Right renal cortex interstitium (tissue), 3 donors: ENCODE data around the gene NYAP2. TPM values are rescaled to one million over a fixed set of nuclear protein-coding genes. Genes with fewer than 3 reads are reported as not detected.

Experiments used
- DNase-seq, 3 donors: peaks; one replicate each; pipeline ENCODE4 v3.0.0-alpha.2; 2013; ENCODE audit warnings: low read depth in 3 of 3, low spot score in 2 of 3
- polyA plus RNA-seq, 3 donors: library from polyadenylated mRNA; unstranded; fragments of 120-200 nt; gene quantifications; one replicate each; pipeline ENCODE4 v1.2.1, GENCODE V29; 2013; ENCODE audit not compliant: insufficient read length in 3 of 3

The NYAP2 gene
- polyA plus RNA-seq, 3 donors, result 0.03 TPM; not detected in 2

DNA sequence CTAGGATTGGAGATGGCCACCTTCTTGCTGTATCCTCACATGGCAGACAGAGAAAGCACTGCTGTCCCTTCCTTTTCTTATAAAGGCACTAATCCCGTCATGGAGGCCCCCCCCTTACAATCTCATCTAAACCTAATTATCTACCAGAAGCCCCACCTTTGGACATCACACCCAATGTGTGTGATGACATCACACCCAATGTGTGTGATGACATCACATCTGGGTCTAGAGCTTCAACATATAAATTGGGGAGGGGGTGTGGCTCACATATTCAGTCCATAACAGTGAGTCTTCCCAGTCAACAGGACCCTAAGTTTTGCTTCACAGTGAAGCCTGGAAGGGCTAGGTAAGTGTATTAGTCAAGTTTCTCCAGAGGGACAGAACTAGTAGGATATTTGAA is 213.1 kb downstream of the NYAP2 start:
- DNase-seq, result no peak

DNA sequence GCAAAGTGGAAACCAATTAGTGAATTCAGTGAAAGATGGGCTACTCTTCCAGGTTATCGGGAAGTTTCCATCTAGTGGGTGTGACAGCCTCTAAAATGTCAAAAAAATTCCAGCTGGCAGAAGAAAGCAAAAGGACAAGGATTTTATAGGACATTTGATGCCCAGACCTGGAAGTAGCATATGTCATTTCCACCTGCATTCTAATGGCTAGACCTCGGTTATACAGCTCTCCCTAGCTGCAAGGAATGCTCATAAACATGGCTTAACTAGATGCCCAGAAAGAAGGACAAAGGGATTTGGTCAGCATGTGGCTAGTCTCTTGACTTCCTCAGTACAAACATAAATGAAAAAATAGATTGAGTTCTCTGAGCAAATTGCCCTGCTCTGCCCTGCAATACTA is 215.4 kb downstream of the NYAP2 start:
- no peak for DNase-seq

DNA sequence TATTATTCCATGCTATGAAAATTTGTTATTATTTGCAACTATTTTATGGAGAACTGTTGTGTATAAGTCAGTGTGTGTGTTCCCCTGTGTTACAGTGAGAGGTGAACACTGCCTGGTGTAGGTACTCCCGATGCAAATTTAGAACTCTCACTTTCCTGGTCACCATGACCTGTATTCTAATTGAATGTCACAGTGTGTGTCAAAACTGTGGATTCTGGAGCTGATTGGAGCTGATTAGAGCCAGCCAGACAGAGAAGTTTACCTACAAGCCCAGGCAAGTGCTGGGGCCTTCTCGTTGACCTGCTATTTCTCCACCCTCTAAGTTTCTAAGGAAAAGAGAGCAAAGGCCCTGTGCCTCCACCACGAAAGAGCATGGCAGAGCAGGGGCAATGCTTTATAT is 216.0 kb downstream of the NYAP2 start:
- DNase-seq, result no peak

DNA sequence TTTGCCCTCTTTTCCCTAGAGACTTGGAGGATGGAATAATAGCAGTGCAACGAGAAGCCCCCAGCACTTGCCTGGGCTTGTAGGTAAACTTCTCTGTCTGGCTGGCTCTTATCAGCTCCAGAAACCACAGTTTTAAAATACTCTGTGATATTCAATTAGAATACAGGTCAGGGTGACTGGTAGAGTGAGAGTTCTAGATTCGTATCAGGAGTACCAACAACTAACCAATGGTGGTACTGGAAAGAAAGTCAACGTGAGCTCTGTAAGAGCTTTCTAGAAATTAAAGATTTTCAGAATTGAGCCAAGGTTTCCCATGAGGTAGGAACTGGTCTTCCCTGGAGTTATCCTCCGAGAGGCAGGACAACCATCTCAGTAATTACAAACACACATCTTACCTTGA is 216.9 kb downstream of the NYAP2 start:
- DNase-seq, result no peak

DNA sequence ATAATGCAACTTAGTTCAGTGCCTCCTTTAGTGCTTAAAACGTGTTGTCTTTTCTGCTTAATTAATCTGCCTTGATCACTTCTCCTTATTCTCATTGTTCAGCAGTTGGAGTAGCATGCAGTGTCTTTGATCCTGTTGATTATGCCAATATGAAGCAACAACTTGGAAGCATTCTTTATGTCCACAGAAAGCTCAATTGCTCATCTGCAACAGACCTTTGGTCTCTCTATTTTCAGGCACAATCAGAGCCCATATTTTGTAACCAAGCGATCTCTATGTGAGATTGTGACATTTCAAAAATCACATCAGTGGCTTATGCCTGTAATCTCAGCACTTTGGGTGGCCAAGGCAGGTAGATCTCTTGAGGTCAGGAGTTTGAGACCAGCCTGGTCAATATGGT is 217.3 kb downstream of the NYAP2 start:
- DNase-seq, result no peak

DNA sequence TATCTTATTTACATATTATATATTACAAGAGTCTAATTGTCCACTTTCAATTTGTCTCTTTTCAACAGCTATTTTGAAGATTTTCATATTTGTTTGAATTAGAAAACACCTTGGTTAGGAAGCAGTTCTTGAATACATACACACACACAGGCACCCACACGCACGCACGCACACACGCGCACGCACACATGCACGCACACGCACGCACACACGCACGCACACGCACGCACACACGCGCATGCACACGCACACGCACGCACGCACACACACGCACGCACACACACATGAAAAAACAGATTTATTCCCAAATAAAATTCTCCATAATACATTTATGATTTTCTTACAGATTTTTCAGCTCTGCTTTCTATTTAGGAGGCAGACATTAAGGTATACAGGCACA is 220.7 kb downstream of the NYAP2 start:
- DNase-seq, result no peak

DNA sequence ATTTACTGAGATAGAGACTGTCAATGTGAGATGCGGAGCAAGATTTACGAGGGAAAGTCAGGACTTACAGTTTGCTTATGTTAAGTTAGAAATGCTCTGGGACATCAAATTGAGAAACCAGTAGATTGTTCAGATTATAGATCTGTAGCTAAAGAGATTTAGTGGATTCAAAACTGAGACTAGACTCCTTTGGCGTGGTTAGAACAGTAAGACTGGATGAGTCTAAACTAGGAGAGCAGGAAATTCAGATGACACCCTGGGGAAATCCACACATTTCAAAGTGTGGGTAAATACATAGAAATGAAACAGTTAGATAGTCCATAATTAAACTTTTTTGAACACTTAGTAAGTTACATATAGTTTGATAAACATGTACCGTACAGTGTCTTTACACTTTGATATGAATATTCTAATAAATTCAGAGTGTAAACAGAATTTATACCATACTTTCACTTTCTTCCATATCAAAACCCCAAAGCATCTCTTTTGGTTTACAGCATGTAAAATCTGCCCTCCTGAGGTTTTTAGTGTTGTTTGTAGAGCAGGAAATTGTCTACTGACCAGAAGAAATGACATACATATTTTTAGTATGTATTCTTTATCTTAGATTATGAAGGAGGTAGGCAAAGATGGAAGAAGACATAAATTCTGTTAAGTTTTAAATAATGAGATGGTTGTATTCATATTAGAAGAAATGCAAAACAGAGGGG is 231.5 kb downstream of the NYAP2 start:
- DNase-seq, result no peak

DNA sequence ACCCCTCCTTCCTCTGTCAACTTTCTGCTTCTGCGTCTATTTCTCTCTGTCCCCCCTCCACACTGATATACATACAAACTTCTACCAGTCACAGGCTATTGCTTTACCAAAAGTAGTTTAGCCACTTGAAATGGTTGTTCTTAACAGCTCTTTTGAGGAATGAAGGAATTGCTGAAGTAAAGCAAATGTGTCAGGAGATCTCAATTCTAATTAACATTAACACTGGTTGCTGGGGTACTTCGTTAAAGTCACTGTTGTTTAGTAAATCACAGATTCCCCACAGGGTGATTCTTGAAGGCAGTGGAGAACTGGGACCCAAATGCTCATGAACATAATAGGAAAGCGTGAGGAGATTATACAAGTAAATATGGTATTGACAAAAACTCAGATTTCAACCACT is 232.8 kb downstream of the NYAP2 start:
- no peak for DNase-seq

DNA sequence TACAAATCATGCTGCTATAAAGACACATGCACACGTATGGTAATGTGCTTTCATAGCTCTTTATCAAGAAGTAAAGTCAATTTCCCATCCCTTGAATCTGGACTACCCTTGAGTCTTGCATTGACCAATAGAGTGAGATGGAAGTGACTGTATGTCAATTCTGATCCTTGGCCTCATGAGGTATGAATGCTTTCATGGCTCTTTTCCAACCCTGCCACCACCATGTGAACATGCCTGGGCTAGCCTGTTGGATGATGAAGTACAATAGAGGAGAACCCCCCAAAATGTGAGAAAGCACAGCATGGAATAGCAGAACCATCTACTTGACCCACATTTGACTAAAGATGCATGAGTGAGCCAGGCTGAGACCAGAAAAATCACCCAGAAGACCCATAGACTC is 237.0 kb downstream of the NYAP2 start:
- DNase-seq, result no peak

DNA sequence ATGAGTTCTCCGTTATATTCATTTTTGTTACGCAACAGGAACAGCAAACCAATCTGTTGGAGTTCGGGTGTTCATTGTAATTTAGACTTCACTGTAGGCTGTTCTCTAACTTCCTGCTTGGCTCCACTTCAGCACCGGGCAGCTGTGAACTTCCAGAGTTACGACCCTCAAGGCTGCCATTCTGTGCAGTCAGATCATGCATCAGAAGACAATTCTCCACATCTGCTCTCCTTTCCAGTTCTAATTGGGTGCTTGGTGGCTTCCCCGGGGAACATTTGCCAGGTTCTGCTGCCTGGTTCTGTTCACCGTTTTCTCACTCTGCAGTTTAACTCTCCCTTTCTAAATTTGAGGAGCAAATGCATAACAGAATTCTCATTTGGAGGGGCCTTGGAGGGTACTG is 237.7 kb downstream of the NYAP2 start:
- no peak for DNase-seq

DNA sequence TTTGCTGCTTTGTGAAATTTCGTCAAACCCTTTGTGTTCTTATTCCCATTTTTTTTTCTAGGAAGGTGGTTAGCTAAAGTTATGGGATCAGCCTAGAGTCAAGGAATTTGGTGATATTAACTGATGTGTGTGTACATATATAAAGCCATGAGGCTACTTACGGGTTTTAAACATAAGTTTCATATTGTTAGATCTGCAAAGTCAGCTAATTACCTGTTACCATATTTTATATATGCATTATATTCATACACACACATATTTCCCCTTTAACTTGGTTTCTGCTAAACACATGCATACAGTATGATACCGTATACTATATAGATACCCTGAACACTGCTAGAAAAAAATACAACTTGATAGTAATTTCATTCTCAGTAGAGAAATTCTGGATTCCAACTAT is 241.0 kb downstream of the NYAP2 start:
- DNase-seq, result no peak

DNA sequence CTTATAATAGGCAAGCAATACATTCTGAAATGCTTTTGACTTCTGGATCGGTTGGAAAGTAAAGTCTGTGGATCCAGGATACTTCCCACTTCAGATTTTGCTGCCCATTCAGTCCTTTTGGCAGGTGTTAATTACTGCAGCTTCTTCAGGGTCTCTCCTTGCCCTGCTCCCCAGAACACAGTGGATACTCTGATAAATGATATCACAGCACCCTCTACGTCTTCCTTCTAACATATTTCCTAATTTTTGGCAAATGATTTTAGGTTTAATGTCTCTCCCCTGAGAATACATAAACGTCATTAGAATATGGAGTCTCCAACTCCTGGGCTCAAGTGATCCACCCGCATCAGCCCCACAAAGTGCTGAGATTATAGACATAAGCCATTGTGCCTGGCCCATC is 249.8 kb downstream of the NYAP2 start:
- no peak for DNase-seq

DNA sequence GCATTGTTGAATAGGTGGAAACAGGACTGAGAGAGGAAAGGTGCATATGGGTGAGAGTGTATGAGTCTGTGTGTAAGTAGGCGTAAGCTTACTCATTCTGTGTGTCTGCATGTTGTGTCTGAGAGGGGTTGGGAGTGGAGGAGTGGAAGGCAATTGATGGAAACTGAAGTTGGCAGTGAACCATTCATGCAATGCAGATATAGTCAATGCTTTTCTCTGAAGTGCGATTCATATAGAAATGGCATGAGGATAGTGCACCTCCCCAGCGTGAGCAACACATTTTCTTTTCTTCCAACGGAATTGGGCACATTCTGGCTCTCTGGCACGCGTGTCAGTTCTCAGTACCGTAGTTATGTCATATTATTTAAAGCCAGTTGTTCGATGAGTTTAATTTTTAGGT is 250.5 kb downstream of the NYAP2 start:
- DNase-seq, result no peak

DNA sequence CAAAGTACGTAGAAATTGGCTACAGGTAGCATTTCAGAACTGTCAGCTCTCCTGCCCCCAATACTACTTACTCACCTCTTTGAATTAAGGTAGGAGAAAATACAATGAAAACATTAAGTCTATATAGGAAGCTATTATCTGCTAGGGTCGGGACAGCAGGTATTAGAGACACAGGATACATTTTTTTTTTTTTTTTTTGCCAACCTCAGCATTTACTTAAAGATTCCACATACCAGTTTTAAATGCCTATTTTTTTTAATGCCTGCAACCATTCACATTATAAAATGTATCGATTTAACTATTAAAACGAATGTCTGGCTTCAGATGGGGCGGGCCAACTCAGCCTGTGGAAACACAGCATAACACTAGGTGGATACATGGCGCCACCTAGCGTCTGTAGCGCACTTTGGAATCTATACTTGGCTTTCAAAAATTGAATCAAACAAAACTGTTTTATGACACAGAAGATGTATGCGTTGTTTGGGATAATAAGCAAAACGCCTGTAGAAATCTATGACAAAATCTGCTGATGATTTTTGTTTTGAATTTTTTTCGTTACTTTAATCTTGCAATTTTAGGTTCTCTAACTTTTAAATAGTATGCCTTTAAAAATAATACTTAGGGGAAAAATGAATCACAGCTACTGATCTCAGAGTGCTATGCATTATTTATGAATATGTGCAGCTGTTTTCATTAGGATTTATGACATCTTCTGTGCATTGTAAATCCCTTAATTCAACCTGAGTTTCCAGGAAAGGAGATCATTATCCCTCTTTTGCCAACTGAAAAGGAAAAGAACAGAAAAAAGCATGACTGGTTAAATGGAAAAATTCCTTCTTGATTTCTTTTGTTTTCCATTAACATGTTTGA is 261.0 kb downstream of the NYAP2 start:
- peak in 2 of 3 donors; percentile 33 to 42 for DNase-seq

DNA sequence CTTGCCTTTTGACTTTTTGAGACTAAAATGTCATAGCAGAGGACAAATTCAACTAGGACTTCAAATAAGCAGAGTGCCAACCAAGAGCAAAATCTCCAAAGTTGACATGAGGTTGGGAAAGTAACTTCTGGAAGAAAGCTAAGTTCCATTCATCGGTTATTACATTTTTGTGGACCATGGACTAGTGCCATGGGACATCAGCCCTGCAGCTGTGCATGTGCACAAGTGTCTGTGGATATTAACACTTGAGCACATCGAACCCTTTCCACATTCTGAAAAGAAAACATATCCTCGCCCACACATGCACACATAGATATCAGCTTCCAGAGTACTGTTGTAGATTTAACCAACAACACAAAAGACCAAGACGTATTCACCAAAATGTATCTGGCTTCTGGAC is 262.6 kb downstream of the NYAP2 start:
- DNase-seq, result no peak

DNA sequence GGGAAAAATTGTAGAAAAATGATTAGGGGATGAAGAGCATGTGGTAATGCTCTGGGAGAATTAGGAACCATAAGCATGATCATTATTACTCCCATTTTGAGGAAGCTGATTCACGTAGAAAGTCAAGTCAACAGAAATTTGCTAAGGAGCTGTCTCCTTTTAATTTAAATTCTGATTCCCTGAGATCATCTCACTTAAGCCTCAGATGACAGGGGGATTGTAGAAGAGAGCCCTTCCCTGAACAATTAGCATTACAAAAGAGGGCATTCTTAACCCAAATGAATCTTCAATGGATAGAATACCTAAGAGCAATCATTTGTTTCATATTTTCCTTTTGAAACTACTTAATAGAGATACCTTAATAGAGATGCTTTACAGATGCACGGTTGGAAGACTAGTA is 267.9 kb downstream of the NYAP2 start:
- DNase-seq, result no peak

DNA sequence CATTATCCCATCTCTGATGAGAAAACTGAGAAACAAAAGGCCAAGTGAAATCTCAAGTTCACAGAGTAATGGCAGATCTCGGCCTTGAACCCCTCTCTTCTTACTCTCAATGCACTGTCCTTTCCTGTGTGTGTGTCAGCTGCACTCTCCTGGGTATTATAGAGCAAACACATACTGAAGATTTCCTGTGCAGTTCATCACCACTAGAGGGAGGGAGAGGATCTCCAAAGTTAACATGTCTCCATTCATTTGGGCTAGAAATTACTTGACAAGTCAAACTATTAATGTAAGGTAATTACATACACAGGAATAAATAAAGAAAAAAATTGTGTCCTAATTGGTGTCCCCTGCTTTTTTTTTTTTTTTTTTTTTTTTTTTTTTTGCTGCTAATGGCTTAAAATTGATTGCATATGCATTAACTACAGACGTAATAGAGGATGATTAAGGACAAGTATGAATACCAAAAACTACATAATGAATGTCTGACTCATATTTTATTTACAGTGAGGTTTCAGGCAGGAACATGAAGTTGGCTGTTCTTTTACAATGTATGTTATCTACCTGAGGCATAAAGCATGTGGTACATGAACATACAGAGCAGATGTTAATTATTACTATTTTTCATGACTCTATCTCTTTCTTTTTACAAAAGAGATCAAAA is 269.2 kb downstream of the NYAP2 start:
- no peak for DNase-seq

DNA sequence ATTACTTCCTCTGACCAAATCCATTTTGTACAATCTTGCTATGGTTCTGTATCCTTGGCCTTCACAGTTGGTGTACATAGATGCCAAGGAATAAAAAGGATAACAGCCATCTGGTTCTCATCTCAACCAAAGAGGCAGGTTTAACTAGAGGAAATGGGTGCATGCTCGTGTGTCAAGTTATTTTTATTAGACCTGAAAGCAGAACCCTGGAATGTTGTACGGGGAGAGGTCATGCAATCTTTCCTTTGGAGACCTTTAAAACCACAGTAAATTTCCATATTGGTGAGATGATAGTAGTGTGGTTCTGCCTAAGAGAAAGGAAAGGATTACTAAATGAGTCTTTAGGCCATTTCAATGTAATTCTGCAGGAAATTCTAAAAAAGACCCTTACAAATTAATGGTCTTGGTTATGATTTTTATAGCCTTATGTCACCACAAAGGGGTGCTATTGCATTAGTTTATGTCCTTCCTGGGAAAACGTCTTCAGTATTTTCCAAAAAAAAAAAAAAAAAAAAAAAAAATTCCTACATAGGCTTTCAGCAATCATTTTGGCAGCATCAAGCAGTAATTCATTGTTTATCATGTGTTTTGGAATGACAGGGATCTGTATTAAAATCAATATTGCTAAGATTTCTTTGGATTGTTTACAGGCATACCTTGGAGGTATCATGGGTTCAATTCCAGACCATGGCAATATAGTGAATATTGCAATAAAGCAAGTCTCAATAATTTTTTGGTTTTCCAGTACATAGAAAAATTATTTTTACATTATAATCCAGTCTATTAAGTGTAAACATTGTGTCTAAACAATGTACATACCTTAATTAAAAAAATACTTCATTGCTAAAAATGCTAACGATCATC is 270.8 kb downstream of the NYAP2 start:
- no peak for DNase-seq

DNA sequence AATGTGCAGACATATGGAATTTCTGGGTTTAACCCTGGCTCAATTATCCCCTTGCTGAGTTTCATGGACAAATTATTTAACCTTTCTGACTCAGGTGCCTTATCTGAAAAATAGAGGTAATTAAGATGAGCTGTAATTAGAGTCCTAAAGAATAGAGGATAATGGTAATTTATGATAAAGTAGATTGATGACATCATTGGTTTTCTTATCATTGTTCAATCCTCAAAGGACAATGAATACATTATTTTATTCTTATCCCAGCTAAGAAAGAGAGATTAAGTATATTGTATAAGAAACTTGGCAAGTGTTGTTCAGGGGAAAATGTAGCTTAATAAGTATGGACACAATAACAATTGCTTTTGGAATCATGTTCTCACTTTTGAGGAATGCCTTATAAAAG is 279.3 kb downstream of the NYAP2 start:
- no peak for DNase-seq

DNA sequence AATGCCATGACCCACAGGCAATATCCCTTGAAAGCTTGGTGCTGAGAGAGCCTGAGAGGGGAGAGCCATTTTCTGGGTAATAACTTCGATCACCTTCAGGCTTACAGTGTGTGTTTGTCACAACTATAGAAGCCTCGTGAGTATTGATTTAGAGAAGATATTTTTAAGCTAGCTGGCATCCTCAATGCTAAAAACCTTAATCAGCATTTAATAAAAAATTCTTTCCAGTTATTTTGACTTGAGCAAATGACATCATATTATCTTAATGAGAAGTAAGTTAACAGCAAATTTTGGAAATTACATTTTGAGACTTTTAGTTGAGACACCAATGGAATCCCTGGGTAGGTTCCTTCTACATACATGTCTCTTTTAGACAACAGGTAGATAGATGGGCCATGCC is 283.7 kb downstream of the NYAP2 start:
- no peak for DNase-seq

DNA sequence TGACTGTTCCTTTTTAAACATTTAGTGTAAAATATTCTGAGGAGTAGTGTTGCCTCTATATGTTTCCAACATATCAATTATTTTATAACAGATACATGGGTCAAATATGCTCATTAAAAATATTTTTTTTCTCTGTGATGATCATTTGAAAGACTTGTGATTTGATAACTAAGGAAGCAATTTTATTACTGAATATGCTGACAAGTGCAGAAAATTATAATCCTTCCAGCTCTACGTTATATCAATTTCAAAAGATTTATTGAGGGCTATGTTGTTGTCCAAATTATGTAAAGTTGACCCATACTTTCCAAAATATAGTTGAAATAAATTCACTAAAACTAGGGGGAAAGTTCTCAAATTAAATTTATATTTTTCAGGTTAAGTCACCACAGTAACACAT is 290.6 kb downstream of the NYAP2 start:
- DNase-seq, result no peak
